ENCODE data around the gene CYP24A1.

The CYP24A1 gene

DNA sequence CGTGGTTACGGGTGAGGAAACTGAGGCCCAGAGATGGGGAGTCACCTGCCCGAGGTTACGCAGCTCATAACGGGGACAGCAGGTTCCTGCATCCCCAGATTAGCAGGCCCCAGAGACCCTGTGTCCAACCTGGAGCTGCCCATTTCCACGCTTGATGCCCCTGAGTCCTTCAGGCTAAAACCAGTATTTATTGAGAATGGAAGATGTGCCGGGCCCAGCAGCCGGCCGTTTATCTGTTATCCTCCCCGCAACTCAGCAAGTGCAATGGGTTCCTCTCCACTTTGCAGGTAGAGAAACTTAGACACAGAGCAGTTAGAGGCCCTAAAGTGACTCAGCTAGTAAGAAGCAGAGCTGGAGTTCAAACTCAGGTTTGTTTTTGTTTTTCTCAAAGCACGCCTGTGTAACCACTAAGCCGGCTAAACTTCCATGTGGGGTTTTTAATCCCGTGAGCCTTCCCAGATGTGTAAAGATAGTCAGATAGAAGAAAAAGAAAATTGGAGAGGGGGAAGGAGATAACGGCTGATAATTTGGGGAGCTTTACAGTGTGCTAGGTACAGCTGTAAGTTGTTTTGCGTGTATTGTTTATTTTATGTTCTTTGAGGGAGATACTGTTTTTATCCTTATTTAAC is 34.9 kb upstream of the CYP24A1 start:
- H3K27ac Mint-ChIP-seq: peak overlapping the region; percentile 91
- H3K36me3 Mint-ChIP-seq (ENCODE audit: low read depth): peaks cover 28% of the 10 kb centered on the region
- H3K4me1 Mint-ChIP-seq (ENCODE audit: low read depth): peaks cover 68% of the 10 kb centered on the region
- H3K27me3 Mint-ChIP-seq: no peaks in the 10 kb centered on the region
- H3K9me3 Mint-ChIP-seq: no peaks in the 10 kb centered on the region
- H3K4me3 Mint-ChIP-seq: peak overlapping the region; percentile 96

DNA sequence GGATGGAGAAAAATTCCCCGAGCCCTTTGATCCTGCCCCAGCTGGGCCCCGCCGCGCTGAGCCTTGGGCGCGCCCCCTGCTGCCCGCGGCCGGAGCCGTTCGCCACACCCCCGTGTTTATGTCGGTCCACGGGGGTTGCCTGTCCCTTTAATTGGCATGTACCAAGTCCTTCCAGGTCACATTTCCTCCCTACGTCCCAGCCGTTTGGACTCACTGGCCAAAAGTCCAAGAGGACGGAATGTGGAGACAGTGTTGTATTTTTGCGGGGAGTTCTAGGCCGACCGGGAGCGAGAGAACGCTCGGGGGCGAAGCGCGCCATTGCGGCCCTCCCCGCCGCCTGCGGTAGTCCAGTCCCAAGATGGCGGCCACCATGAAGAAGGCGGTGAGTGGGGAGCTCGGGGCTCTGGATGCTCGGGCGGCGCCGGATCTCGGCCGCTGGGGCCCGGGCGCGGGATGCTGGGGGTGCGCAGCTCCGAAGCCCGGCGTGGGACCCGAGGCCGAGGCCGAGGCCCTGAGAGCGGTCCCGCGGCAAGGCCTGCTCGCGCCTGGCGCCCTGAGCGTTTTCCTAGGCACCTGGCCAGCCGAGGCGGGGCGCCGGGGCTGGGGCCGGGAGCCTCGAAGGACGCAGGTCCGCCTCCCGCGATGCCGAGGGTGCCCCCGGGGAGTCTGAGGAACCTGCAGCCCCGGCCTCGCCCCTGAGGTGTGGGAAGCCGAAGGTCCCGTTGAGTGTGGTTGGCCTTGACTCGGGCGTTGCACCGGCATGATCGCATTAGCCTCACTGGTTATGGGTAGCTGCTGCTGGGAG is 34.2 kb upstream of the CYP24A1 start, which contains the start of gene PFDN4:
TSS of gene PFDN4 (plus strand) at position 345 of the 805 bp plus-strand sequence. CDS start at position 359, 14 bp downstream.
- Mint-ChIP-seq H3K27ac (peak within 1 kb of the TSS; percentile 100), H3K27me3 (no peaks in the 10 kb centered on the region), H3K36me3 (ENCODE audit: low read depth) (peaks cover 28% of the 10 kb centered on the region), H3K4me3 (peak within 1 kb of the TSS; percentile 97), H3K4me1 (ENCODE audit: low read depth) (peaks cover 65% of the 10 kb centered on the region), H3K9me3 (no peaks in the 10 kb centered on the region)

DNA sequence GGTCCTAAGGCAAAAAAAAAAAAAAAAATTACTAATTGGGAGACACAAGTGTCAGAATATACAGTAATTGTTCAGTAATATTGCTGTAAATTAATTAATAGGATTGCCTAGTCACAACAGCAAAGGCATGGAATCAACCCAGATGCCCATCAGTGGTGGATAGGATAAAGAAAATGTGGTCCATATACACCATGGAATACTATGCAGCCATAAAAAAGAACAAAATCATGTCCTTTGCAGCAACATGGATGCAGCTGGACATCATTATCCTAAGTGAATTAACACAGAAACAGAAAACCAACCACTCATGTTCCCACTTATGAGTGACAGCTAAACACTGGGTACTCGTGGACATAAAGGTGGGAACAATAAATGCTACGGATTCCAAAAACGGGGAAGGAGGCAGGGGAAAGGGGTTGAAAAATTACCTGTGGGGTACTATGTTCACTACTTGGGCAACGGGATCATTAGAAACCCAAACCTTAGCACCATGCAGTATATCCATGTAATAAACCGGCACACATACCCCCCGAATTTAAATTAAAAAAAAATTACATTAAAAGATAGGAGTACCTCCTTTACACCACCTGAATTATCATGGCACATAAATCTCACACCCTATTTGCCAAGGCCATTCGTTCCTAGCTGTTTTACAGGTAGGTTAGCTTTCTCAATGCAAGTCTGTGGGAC is 33.4 kb upstream of the CYP24A1 start:
- peak overlapping the region; percentile 100 for H3K27ac Mint-ChIP-seq
- peaks cover 24% of the 10 kb centered on the region for H3K36me3 Mint-ChIP-seq (ENCODE audit: low read depth)
- H3K9me3 Mint-ChIP-seq: no peaks in the 10 kb centered on the region
- peaks cover 57% of the 10 kb centered on the region for H3K4me1 Mint-ChIP-seq (ENCODE audit: low read depth)
- H3K27me3 Mint-ChIP-seq: no peaks in the 10 kb centered on the region
- peak overlapping the region; percentile 97 for H3K4me3 Mint-ChIP-seq

DNA sequence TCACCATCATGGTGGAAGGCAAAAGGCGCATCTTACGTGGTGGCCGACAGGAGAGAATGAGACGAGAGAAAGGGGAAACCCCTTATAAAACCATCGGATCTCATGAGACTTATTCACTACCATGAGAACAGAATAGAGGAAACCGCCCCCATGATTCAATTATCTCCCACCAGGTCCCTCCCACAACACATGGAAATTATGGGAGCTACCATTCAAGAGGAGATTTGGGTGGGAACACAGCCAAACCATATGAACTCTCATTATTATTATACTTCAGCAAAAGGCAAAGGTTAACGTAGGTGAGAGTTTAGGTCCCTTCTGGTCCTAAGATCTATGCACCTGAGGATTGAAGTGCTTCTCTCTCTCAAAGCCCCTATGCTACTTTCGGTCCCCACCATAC is 31.7 kb upstream of the CYP24A1 start:
- H3K4me3 Mint-ChIP-seq: no peak overlapping the region
- H3K27me3 Mint-ChIP-seq: no peaks in the 10 kb centered on the region
- peak overlapping the region; percentile 50 for H3K27ac Mint-ChIP-seq
- peaks cover 12% of the 10 kb centered on the region for H3K36me3 Mint-ChIP-seq (ENCODE audit: low read depth)
- peaks cover 40% of the 10 kb centered on the region for H3K4me1 Mint-ChIP-seq (ENCODE audit: low read depth)
- no peaks in the 10 kb centered on the region for H3K9me3 Mint-ChIP-seq

DNA sequence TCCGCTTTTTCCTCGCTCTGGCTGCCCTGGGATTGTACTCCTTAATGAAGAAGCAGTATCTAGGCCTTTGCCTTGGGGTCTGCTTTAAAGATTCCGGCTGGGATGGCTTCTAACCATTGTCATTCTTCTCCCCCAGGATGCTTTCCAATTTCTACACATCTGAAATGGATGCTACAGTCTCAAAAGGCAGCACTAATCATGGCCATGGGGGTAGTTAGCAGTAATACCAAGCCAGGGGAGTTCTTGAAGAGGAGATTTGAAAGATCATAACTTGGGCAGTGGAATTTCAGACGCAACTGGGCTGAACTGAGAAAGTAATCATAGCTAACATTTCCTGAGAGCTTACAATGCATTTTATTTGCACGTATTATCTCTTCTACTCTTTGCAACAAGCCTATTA is 30.7 kb upstream of the CYP24A1 start:
- H3K4me3 Mint-ChIP-seq: no peak overlapping the region
- H3K36me3 Mint-ChIP-seq (ENCODE audit: low read depth): peaks cover 2% of the 10 kb centered on the region
- H3K4me1 Mint-ChIP-seq (ENCODE audit: low read depth): peaks cover 31% of the 10 kb centered on the region
- H3K9me3 Mint-ChIP-seq: no peaks in the 10 kb centered on the region
- H3K27me3 Mint-ChIP-seq: no peaks in the 10 kb centered on the region
- H3K27ac Mint-ChIP-seq: no peak overlapping the region

DNA sequence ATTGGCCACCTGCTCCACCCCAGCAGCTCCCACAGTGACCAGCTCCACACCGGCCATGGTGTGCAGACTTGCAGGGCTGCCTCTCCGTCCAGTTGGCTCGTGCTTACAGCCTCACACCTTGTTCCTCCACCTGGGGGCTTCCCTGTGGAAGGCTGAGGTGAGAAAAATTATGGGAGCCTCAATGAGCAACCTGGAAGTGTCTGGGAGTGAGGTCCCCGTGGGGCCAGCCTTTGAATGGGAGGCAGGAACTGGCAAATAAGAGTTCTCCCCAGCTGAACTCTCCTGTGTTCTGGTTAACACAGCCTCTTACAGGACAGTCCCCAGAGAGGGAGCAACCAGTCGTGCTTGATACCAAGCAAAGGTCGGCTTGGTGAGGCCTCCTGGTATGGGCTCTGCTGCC is 30.3 kb upstream of the CYP24A1 start:
- Mint-ChIP-seq H3K27ac (no peak overlapping the region), H3K4me3 (no peak overlapping the region), H3K27me3 (no peaks in the 10 kb centered on the region), H3K36me3 (ENCODE audit: low read depth) (no peaks in the 10 kb centered on the region), H3K9me3 (no peaks in the 10 kb centered on the region), H3K4me1 (ENCODE audit: low read depth) (peaks cover 27% of the 10 kb centered on the region)

DNA sequence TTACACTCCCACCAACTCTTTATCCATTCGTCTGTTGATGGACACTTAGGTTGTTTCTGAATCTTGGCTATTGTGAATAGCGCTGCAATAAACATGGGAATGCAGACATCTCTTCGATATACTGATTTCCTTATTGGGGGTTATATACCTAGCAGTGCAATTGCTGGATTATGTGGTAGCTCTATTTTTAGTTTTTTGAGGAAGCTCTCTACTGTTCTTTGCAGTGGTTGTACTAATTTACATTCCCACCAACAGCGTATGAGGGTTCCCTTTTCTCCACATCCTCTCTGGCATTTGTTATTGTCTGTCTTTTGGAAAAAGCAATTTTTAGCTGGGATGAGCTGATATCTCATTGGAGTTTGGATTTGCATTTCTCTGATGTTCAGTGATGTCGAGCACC is 29.5 kb upstream of the CYP24A1 start:
- H3K4me1 Mint-ChIP-seq (ENCODE audit: low read depth): peaks cover 21% of the 10 kb centered on the region
- H3K27me3 Mint-ChIP-seq: no peaks in the 10 kb centered on the region
- H3K36me3 Mint-ChIP-seq (ENCODE audit: low read depth): no peaks in the 10 kb centered on the region
- H3K27ac Mint-ChIP-seq: no peak overlapping the region
- no peaks in the 10 kb centered on the region for H3K9me3 Mint-ChIP-seq
- no peak overlapping the region for H3K4me3 Mint-ChIP-seq

DNA sequence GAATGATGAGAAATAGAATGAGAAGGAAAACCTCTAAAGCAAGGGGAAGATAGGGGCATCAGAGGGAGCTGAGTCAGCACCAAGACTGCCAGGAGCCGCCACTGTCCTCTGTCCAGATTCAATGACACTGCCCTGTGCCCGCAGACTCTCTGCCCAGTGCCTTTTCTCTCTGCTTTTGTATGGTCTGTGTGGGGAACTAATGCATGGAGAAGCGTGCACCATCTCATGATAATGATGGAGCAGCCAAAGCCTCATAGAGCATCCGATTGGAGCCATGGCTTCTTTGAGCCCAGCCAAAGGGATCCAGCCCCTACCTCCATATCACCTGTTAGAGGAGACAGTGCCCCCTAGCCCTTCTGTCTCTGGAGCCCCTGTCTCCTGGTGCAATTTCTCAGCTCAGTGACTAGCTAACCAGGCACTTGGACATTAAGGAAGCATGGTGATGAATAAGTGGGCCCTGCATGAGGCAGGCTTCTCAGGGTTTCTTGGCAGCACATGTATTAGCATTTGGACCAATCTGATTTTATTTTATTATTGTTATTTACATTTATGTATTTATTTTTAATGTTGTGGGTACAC is 27.6 kb upstream of the CYP24A1 start:
- H3K9me3 Mint-ChIP-seq: no peaks in the 10 kb centered on the region
- no peaks in the 10 kb centered on the region for H3K27me3 Mint-ChIP-seq
- H3K27ac Mint-ChIP-seq: no peak overlapping the region
- no peak overlapping the region for H3K4me3 Mint-ChIP-seq
- H3K4me1 Mint-ChIP-seq (ENCODE audit: low read depth): peaks cover 16% of the 10 kb centered on the region
- H3K36me3 Mint-ChIP-seq (ENCODE audit: low read depth): no peaks in the 10 kb centered on the region

DNA sequence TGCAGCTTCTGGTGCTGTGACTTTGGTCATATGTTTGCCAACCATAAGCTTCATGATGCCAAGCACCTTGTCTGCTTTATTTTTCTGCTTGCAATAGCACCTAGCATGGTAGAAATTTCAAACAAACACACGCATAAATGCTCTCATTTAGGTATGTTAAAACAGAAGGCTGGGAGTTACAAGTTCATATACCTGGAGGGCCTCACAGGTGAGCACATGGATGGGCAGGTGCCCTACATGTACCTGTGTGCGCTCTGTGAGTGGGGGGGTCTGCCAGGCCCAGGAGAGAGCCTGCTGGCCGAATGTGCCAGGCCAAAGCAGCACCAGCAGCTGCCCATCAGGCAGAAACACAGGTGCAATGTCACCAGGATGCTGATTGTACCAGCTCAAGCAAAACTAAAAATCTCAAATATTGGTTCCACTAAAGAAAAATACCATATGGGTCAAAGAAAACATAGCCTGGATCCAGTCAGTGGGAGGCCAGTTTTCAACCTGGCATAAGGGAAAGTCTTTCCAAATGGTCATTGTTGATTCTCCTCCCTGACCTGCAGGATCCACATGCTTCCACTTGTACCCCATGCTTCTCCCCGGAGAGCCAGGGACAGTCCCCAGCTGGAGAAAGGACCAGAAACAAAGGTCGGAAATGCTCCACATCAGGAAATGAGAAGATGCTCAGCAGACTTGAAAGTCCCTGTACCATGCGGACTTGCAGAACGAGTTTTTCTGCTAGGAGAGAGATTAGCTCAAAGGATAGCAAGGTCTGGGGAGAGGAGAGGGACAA is 26.9 kb upstream of the CYP24A1 start:
- Mint-ChIP-seq H3K9me3 (no peaks in the 10 kb centered on the region), H3K36me3 (ENCODE audit: low read depth) (no peaks in the 10 kb centered on the region), H3K4me3 (no peak overlapping the region)

DNA sequence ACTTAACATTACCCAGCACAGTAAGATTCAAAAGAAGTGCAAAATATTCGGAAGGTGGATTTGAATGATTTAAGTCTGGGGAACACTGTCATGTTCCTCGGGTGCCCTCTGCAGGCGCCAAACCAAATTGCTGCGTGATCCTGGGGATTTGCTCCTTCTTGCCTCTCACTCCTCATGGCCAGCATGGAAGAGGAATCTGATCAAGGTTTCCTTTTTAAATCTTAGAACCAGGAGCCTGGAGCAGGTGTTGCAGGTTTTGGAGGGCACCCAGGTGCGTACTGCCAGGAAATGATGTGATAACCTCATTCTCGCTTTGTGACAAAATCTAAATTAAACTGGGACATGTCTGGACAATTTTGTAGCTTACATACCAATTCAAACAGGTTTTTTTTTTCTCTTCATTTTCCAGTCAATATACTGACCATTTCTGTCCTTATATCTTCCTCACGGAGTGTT is 26.0 kb upstream of the CYP24A1 start:
- no peaks in the 10 kb centered on the region for H3K27me3 Mint-ChIP-seq
- H3K27ac Mint-ChIP-seq: no peak overlapping the region
- H3K9me3 Mint-ChIP-seq: no peaks in the 10 kb centered on the region
- H3K4me3 Mint-ChIP-seq: no peak overlapping the region
- H3K36me3 Mint-ChIP-seq (ENCODE audit: low read depth): no peaks in the 10 kb centered on the region
- H3K4me1 Mint-ChIP-seq (ENCODE audit: low read depth): peaks cover under 1% of the 10 kb centered on the region

More for the DNA sequence above, 26.9 kb upstream of the CYP24A1 start:
- Mint-ChIP-seq H3K4me1 (ENCODE audit: low read depth) (peaks cover 10% of the 10 kb centered on the region), H3K27me3 (no peaks in the 10 kb centered on the region), H3K27ac (no peak overlapping the region)

DNA sequence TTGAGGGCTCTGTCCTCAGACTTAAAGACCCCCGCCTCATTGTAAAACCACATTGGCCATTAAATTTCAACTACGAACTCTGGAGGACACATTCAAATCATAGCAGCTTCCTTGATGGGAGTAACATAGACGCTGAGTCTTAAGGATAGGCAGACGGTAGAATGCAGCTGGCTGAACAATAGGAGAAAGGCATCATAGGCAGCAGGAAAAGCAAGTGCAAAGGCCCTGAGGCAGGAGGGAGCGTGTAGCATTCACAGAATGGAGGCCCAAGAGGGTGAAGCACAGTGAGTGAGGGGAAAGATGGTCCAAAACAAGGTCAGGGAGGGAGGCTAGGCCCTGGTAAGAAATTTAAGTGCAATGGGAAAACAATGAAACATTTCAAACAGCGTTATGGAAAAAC is 25.5 kb upstream of the CYP24A1 start:
- no peak overlapping the region for H3K4me3 Mint-ChIP-seq
- no peaks in the 10 kb centered on the region for H3K36me3 Mint-ChIP-seq (ENCODE audit: low read depth)
- H3K27ac Mint-ChIP-seq: no peak overlapping the region
- no peaks in the 10 kb centered on the region for H3K4me1 Mint-ChIP-seq (ENCODE audit: low read depth)
- H3K9me3 Mint-ChIP-seq: no peaks in the 10 kb centered on the region
- H3K27me3 Mint-ChIP-seq: no peaks in the 10 kb centered on the region

DNA sequence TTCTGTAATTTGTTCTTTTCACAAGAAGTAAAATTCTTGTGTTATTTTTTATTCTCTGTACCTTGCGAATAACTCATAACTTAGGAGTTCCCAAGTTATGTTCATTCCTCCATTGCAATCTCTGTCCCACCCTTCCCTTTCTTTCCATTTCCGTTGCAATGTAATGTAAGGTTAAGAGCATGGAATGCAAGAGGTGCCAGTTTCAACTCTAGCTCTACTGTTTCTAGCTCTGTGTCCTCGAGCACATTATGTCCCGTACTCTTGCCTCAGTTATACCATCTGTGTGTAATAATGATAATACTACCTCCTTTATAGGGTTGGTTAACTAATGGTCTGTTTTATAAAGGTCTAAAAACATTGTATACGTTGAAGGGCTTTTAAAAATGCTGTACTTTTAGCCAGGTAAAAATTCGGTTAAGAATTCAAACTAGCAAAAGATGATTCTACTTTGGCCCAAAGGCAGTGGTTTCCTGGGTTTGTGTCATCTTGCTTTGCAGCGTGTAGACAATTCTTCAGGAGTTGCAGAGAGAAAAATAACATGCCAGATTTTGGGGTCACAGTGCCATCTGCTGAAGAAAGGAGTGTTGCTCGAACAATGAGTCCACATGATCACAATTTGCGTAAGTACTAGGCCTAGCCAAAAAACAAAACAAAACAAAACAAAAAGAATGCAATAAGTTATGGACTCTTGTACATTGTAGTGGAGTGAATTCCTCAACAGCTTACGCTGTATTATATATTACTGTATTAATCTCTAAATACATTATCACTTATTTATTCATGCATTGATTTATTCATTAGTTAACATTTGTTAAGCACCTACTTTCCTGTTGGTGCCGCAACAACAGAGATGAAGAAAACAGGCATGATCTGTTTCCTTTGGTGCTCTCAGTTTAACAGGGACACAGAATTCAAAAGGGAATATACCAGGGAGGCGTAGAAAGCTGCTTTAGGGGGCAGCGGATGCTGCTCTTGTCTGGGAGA is 24.1 kb upstream of the CYP24A1 start:
- Mint-ChIP-seq H3K36me3 (ENCODE audit: low read depth) (no peaks in the 10 kb centered on the region), H3K27me3 (no peaks in the 10 kb centered on the region), H3K27ac (no peak overlapping the region), H3K4me3 (no peak overlapping the region), H3K4me1 (ENCODE audit: low read depth) (no peaks in the 10 kb centered on the region), H3K9me3 (no peaks in the 10 kb centered on the region)
